B cell (primary cell): ENCODE measurements around the gene NANOS2. TPM values are rescaled to one million over a fixed set of nuclear protein-coding genes. Genes with fewer than 3 reads are reported as not detected.

Source experiments
- ATAC-seq: fragments of 200-7000 bp; cut with Tn5 transposase; one replicate; pipeline ENCODE4 v1.10.0; 2021; ENCODE audit warnings: low read depth, mild to moderate bottlenecking, moderate number of reproducible peaks, moderate library complexity
- CTCF ChIA-PET: fragments of 350-600 bp; sonication (Branson Sonifier 250); formaldehyde crosslinking; loops from one replicate; lab custom pipeline; 2021; ENCODE audit warnings: antibody characterized with exemption, inconsistent platforms; lab: Charles Lee
- POLR2A ChIA-PET: fragments of 350-600 bp; sonication (Branson Sonifier 250); formaldehyde crosslinking; loops from one replicate; lab custom pipeline; 2021; ENCODE audit warnings: antibody characterized with exemption; lab: Charles Lee
- DNase-seq: peaks from one replicate; pipeline ENCODE4 v3.0.0; 2013
- H2AFZ ChIP-seq: 2 replicates; pipeline ENCODE4 v1.6.1; 2012; ENCODE audit warnings: mild to moderate bottlenecking, low read depth, low read length; ENCODE audit not compliant: insufficient read depth, poor library complexity, severe bottlenecking
- H3K27ac ChIP-seq, 2 donors: 1 replicate in 1 of 2; 2 replicates in 1 of 2; pipeline ENCODE4 v1.5.1; 2012 to 2013; ENCODE audit warnings: low read length in 2 of 2, mild to moderate bottlenecking in 2 of 2, moderate library complexity in 1 of 2
- H3K27me3 ChIP-seq, 4 experiments: fragments of 200-600 bp in 1 of 4; sonication (generic) in 1 of 4; replicated peaks in 1 of 4; 1 replicate in 2 of 4; 2 replicates in 2 of 4; pipeline versions ENCODE4 v1.6.1 to v1.7.0; 2013 to 2016; ENCODE audit warnings: low read length in 3 of 4, mild to moderate bottlenecking in 2 of 4, mixed read lengths in 1 of 4, moderate library complexity in 1 of 4; ENCODE audit not compliant: insufficient read depth in 4 of 4, control insufficient read depth in 3 of 4; ENCODE audit errors: control extremely low read depth in 1 of 4
- H3K36me3 ChIP-seq, 2 experiments: replicated peaks in 1 of 2; 1 replicate in 1 of 2; 2 replicates in 1 of 2; pipeline versions ENCODE4 v1.6.1 to v1.7.1; 2013; ENCODE audit warnings: low read length in 1 of 2; ENCODE audit not compliant: insufficient read depth in 2 of 2, control insufficient read depth in 1 of 2; ENCODE audit errors: control extremely low read depth in 1 of 2, extremely low read depth in 1 of 2
- H3K4me1 ChIP-seq, 2 donors: fragments of 200-600 bp in 1 of 2; sonication (generic) in 1 of 2; 1 replicate in 1 of 2; 2 replicates in 1 of 2; pipeline versions ENCODE4 v1.5.1 to v1.6.1; 2013 to 2017; ENCODE audit warnings: low read length in 2 of 2; ENCODE audit not compliant: control insufficient read depth in 2 of 2, insufficient read depth in 2 of 2
- H3K4me2 ChIP-seq: replicated peaks from 2 replicates; pipeline ENCODE3; 2012; ENCODE audit warnings: mild to moderate bottlenecking, low read depth, low read length; ENCODE audit not compliant: poor library complexity, severe bottlenecking
- H3K4me3 ChIP-seq, 5 experiments: fragments of 200-600 bp in 1 of 5; sonication (generic) in 1 of 5; 1 replicate in 3 of 5; 2 replicates in 2 of 5; pipeline versions ENCODE4 v1.5.1 to v1.7.0; 2011 to 2016; ENCODE audit warnings: low read length in 4 of 5, mild to moderate bottlenecking in 4 of 5, low read depth in 2 of 5, control low read depth in 1 of 5, moderate library complexity in 1 of 5; ENCODE audit not compliant: insufficient read depth in 1 of 5; ENCODE audit errors: control extremely low read depth in 1 of 5, extremely low read depth in 1 of 5
- H3K79me2 ChIP-seq: fragments of 200-600 bp; sonication (generic); one replicate; pipeline ENCODE4 v1.6.0; 2016; ENCODE audit warnings: low read length; ENCODE audit not compliant: control insufficient read depth, insufficient read depth
- H3K9ac ChIP-seq: fragments of 200-600 bp; sonication (generic); 2 replicates; pipeline ENCODE4 v1.6.1; 2017; ENCODE audit warnings: mild to moderate bottlenecking, low read length, moderate library complexity
- H3K9me3 ChIP-seq, 3 donors: one replicate each; pipeline versions ENCODE4 v1.6.1 to v1.7.1; 2013; ENCODE audit warnings: low read length in 2 of 3; ENCODE audit not compliant: control insufficient read depth in 2 of 3, insufficient read depth in 1 of 3; ENCODE audit errors: control extremely low read depth in 1 of 3
- H4K20me1 ChIP-seq: 2 replicates; pipeline ENCODE4 v1.6.0; 2012; ENCODE audit warnings: mild to moderate bottlenecking, low read length; ENCODE audit not compliant: insufficient read depth, control insufficient read depth, poor library complexity, severe bottlenecking
- H3K27ac Mint-ChIP-seq: one replicate; pipeline ENCODE4 v1.8.0; 2021; ENCODE audit warnings: mixed read lengths
- H3K27me3 Mint-ChIP-seq: one replicate; pipeline ENCODE4 v1.8.0; 2021; ENCODE audit warnings: mixed read lengths
- H3K4me1 Mint-ChIP-seq: one replicate; pipeline ENCODE4 v1.8.0; 2021; ENCODE audit warnings: mixed read lengths
- H3K4me3 Mint-ChIP-seq: one replicate; pipeline ENCODE4 v1.8.0; 2021; ENCODE audit warnings: mixed read lengths
- H3K9me3 Mint-ChIP-seq: one replicate; pipeline ENCODE4 v1.8.0; 2022; ENCODE audit warnings: mixed read lengths; ENCODE audit not compliant: insufficient read depth
- CTCF ChIP-seq: fragments of 200-600 bp; IDR thresholded peaks from one replicate; pipeline ENCODE4 v1.8.0; 2022; ENCODE audit warnings: antibody characterized with exemption, mild to moderate bottlenecking
- EZH2 ChIP-seq: IDR thresholded peaks from 2 replicates; pipeline ENCODE4 v1.6.1; 2012; ENCODE audit warnings: borderline replicate concordance, low read depth, mild to moderate bottlenecking, moderate library complexity, low read length; ENCODE audit not compliant: insufficient read depth, poor library complexity, severe bottlenecking
- WGBS: methylation state at CpG from one replicate; pipeline ENCODE4 v1.1.5; 2013; ENCODE audit warnings: missing lambda C conversion rate; ENCODE audit not compliant: insufficient coverage; 5-methylcytosine and 5-hydroxymethylcytosine counted together
- intact Hi-C: fragments of 100-400 bp; cut with micrococcal nuclease; formaldehyde crosslinking; loops from one replicate; pipeline ENCODE4 v1.10.0; 2022
- polyA plus RNA-seq: library from polyadenylated mRNA; depleted of rRNA; stranded (reverse); fragments of >200 nt; gene quantifications from 2 replicates; pipeline ENCODE4 v1.2.3, GENCODE V29; 2012
- total RNA-seq, 2 donors: library from RNA; stranded (reverse); fragments of 120-200 nt in 1 of 2; gene quantifications; 1 replicate in 1 of 2; 2 replicates in 1 of 2; pipeline versions ENCODE4 v1.2.3 to v1.2.4, GENCODE V29; 2013 to 2022

Gene NANOS2
- total and polyA plus RNA-seq, 2 donors (not counting 1 experiment from before 2014, with no cell fraction given): not detected

- Histone ChIP-seq H3K27ac (no peak overlapping the region), H4K20me1 (no peaks in the 10 kb centered on the region), H3K79me2 (no peaks in the 10 kb centered on the region), H3K36me3 (no peaks in the 10 kb centered on the region), H3K4me1 (no peaks in the 10 kb centered on the region), H3K9me3 (no peaks in the 10 kb centered on the region), H2AFZ (no peak overlapping the region), H3K27me3 (peaks cover 0 to 22% (median 2%) of the 10 kb centered on the region in 4 experiments), H3K4me3 (no peak overlapping the region), H3K4me2 (no peak overlapping the region), H3K9ac (no peak overlapping the region)
- peaks cover 34% of the 10 kb centered on the region for H3K27me3 Mint-ChIP-seq
- TF ChIP-seq EZH2 (no peak), CTCF (no peak)
- H3K27ac Mint-ChIP-seq: no peak overlapping the region
- intact Hi-C loops: no loop called here
- POLR2A ChIA-PET: no interaction called here
- H3K4me1 Mint-ChIP-seq: no peaks in the 10 kb centered on the region
- H3K9me3 Mint-ChIP-seq: no peaks in the 10 kb centered on the region
- DNase-seq (no peak), ATAC-seq (no peak)
- CTCF ChIA-PET: no interaction called here
- H3K4me3 Mint-ChIP-seq: no peak overlapping the region
- 77% methylated on average over 8 of the region's 8 CpGs for WGBS
Measured at GRCh38 chr19:45911291-45911690, 3.3 kb downstream of the NANOS2 start.

- no peaks in the 10 kb centered on the region for H4K20me1 ChIP-seq
- ChIA-PET POLR2A (no interaction called here), CTCF (no interaction called here)
- Mint-ChIP-seq H3K4me1 (peaks cover under 1% of the 10 kb centered on the region), H3K4me3 (no peak overlapping the region), H3K9me3 (no peaks in the 10 kb centered on the region), H3K27me3 (peaks cover 33% of the 10 kb centered on the region), H3K27ac (no peak overlapping the region)
- no peaks in the 10 kb centered on the region for H3K4me1 ChIP-seq
- intact Hi-C loops: no loop called here
- H3K9ac ChIP-seq: no peak overlapping the region
- no peaks in the 10 kb centered on the region for H3K9me3 ChIP-seq
- no peak overlapping the region for H3K4me2 ChIP-seq
- DNase-seq (no peak), ATAC-seq (no peak)
- no peaks in the 10 kb centered on the region for H3K36me3 ChIP-seq
- TF ChIP-seq CTCF (no peak), EZH2 (no peak)
- H3K79me2 ChIP-seq: no peaks in the 10 kb centered on the region
- H2AFZ ChIP-seq: no peak overlapping the region
- H3K27me3 ChIP-seq: peaks cover 0 to 21% (median 2%) of the 10 kb centered on the region in 4 experiments
- no peak overlapping the region for H3K27ac ChIP-seq
- no peak overlapping the region for H3K4me3 ChIP-seq
- 98% methylated on average over 4 of the region's 5 CpGs for WGBS
Measured at GRCh38 chr19:45908956-45909355, 5.6 kb downstream of the NANOS2 start.
